ENCODE results near the gene DOCK2.

- no peak for TF ChIP-seq POLR2AphosphoS5 (IDR thresholded peaks at IDR 0.05; ENCODE audit: low read depth, low read length)
- no peak for TF ChIP-seq EZH2 (IDR thresholded peaks at IDR 0.05; ENCODE audit: low read depth, low read length, severe bottlenecking)
- no peak for TF ChIP-seq CTCF (IDR thresholded peaks at IDR 0.05; ENCODE audit: control extremely low read depth in 1 of 3, insufficient read depth in 1 of 3, low read depth in 1 of 3, low read length in 3 of 3)
- no peak for TF ChIP-seq SIN3A (conservative IDR thresholded peaks at IDR 0.05 in 1 of 2, IDR thresholded peaks at IDR 0.05 in 1 of 2; ENCODE audit: low read depth in 1 of 2, low read length in 2 of 2)
- TF ChIP-seq GABPA (IDR thresholded peaks at IDR 0.05; ENCODE audit: borderline replicate concordance, insufficient read depth, low read length), result no peak
- TF ChIP-seq ZNF274 (IDR thresholded peaks at IDR 0.05; ENCODE audit: borderline replicate concordance, extremely low read depth, low read length), result no peak
- no peak for TF ChIP-seq CEBPB (IDR thresholded peaks at IDR 0.05; ENCODE audit: low read depth, low read length)
- TF ChIP-seq EGR1 (IDR thresholded peaks at IDR 0.05; ENCODE audit: borderline replicate concordance, low read depth, low read length), result no peak
- TF ChIP-seq CREB1 (IDR thresholded peaks at IDR 0.05), result no peak
- TF ChIP-seq SP1 (IDR thresholded peaks at IDR 0.05; ENCODE audit: low read depth, low read length), result no peak
- TF ChIP-seq, protein P1, sequence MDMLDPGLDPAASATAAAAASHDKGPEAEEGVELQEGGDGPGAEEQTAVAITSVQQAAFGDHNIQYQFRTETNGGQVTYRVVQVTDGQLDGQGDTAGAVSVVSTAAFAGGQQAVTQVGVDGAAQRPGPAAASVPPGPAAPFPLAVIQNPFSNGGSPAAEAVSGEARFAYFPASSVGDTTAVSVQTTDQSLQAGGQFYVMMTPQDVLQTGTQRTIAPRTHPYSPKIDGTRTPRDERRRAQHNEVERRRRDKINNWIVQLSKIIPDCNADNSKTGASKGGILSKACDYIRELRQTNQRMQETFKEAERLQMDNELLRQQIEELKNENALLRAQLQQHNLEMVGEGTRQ (IDR thresholded peaks at IDR 0.05; ENCODE audit: low read length), result no peak
Measured at GRCh38 chr5:170097934-170098333, 460.9 kb downstream of the DOCK2 start.
